ENCODE measurements around the gene TTC9B. TPM values are rescaled to one million over a fixed set of nuclear protein-coding genes. Genes with fewer than 3 reads are reported as not detected.

Gene TTC9B
- total RNA-seq, 1 donor from 2014 or later: not detected

DNA sequence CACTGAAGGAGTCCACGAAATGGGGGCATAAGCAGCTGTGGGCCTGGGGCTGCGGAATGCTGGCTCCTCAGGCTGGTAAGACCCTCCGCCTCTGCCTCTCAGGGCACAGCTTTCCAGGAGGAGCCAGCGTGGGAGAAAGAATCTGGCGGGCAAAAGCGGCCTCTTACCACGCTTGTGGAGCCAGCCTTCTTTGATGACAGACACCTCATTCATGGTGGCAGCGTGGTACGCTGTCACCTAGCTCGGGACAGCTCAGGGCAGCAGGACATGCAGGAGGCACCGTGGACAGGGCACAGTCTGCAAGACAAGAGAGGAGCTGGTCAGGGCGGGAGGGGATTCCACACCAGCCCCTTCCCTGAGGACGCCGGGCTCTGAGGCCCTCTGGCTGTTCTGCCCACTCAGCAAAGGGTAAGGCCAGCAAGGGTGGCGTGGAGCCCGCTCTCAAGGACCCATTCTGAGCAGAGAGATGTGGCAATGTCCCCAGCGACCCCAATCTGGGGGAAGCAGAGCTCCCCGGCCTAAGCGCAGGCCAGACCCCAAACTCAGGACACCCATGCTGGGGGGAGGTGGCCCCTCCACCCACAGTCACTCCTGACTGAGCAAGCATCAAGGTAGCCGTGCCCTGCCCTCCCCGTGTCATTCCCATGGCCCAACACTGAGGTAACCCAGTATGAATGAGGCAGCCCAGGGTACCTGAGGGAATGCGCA is 47.0 kb upstream of the TTC9B start:
- DNase-seq (ENCODE audit: low spot score in 2 of 2, unreplicated experiment in 2 of 2): no peak
- Mint-ChIP-seq H3K36me3 (peaks cover 40% of the 10 kb centered on the region), H3K27ac (no peak overlapping the region), H3K4me3 (no peak overlapping the region), H3K9me3 (no peaks in the 10 kb centered on the region), H3K4me1 (no peaks in the 10 kb centered on the region), H3K27me3 (ENCODE audit: low read depth) (no peaks in the 10 kb centered on the region)
- TF ChIP-seq, protein P1, sequence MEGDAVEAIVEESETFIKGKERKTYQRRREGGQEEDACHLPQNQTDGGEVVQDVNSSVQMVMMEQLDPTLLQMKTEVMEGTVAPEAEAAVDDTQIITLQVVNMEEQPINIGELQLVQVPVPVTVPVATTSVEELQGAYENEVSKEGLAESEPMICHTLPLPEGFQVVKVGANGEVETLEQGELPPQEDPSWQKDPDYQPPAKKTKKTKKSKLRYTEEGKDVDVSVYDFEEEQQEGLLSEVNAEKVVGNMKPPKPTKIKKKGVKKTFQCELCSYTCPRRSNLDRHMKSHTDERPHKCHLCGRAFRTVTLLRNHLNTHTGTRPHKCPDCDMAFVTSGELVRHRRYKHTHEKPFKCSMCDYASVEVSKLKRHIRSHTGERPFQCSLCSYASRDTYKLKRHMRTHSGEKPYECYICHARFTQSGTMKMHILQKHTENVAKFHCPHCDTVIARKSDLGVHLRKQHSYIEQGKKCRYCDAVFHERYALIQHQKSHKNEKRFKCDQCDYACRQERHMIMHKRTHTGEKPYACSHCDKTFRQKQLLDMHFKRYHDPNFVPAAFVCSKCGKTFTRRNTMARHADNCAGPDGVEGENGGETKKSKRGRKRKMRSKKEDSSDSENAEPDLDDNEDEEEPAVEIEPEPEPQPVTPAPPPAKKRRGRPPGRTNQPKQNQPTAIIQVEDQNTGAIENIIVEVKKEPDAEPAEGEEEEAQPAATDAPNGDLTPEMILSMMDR (IDR thresholded peaks at IDR 0.05; ENCODE audit: unreplicated experiment): no peak

DNA sequence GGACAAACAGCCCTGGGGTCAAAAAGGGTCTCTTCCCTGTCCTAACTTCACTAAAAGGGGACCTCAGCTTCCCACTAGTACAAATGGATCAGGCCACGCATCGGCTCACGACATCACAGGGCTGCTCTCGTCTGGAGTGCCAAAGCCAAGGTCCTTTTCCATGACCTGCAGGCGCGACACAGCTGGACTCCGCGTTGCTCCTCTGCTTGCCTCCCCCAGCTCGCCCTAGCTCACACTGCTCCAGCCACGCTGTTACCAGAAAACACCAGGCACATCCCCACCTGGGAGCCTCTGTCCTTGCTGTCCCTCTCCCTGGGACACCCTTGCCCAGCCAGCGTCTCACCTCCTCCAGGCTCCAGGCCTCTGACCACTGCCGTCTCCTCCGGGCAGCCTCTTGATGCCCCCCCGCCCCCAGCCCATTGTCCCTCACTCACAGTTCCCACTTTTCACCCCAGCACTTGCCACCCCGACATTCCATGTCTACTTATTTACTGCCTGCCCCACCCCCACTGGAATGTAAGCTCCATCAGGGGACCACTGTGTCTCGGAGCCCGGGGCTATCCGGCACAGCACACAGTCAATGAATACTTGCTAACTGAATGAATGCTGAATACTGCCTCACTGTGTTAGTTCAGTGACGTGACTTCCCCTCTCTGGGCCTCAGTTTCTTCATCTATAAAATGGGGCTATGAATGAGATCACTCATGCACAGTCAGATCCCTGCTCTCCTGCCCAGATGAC is 46.3 kb upstream of the TTC9B start:
- Mint-ChIP-seq H3K36me3 (peaks cover 40% of the 10 kb centered on the region), H3K27ac (no peak overlapping the region)

DNA sequence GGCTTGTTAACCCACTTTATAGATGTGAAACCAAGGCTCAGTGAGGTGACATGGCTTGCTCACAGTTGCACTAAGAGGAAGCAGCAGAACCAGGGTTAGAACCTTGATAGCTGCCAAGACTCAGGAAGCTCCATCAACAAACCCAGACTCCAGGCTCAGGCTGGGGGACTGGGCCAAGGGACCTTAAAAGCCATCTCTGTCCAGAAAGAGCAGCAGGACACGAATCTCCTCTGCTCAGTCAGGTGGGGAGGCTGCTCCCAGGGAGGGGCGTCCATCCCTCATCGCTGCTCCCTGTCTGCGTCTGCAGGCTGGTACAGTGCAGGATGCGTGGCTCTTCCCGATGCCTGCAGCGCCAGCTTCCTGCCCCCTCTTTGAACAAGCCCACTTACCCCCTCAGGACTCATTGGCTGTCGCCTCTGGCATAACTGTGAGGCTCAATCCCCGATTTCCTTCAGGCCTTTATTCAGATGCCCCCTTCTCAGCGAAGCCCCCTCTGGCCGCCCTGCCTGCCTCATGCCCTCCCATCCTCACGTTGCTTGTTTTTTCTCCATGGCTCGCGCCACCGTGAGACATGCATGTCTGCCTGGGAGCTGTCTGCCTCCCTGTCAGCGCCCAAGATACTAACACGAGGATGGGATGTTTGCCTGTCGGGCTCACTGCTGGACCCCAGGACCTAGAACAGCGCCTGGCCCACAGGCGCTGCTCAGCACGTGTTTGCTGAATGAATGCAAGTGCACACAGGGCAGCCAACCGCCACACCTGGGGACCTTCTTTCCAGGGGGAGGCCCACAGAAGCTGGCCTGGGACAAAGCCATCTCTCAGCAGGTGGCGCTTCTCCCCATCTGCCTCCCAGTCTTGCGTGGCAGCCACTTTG is 45.5 kb upstream of the TTC9B start:
- TF ChIP-seq, protein P1 (IDR thresholded peaks at IDR 0.05; ENCODE audit: unreplicated experiment): no peak
- Mint-ChIP-seq H3K27ac (no peak overlapping the region), H3K27me3 (ENCODE audit: low read depth) (no peaks in the 10 kb centered on the region), H3K9me3 (no peaks in the 10 kb centered on the region), H3K4me1 (no peaks in the 10 kb centered on the region), H3K36me3 (peaks cover 34% of the 10 kb centered on the region), H3K4me3 (no peak overlapping the region)
- no peak for DNase-seq (ENCODE audit: low spot score in 2 of 2, unreplicated experiment in 2 of 2)

More for the DNA sequence above, 46.3 kb upstream of the TTC9B start:
- H3K4me3 Mint-ChIP-seq: no peak overlapping the region
- no peaks in the 10 kb centered on the region for H3K27me3 Mint-ChIP-seq (ENCODE audit: low read depth)
- TF ChIP-seq, protein P1 (IDR thresholded peaks at IDR 0.05; ENCODE audit: unreplicated experiment): no peak
- no peak for DNase-seq (ENCODE audit: low spot score in 2 of 2, unreplicated experiment in 2 of 2)
- no peaks in the 10 kb centered on the region for H3K9me3 Mint-ChIP-seq
- H3K4me1 Mint-ChIP-seq: no peaks in the 10 kb centered on the region

DNA sequence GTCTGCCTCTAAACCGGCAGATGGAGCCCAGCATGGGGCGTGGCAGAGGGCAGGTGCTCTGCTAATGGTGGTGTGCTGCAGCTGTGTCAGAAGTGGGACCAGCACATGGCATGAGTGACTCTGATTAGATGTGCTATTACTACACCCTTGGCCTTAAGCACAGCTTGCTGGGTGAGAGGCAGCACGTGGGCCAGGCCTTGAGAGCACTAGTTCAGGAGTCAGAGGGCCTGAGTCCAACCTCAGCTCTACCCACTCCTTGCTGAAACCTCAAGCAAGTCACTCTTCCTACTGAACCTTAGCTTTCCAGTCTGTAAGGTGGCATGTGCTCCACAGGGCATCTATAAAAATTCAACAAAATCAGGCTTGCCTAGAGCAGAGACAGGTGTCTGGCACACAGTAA is 44.2 kb upstream of the TTC9B start:
- H3K9me3 Mint-ChIP-seq: no peaks in the 10 kb centered on the region
- no peak overlapping the region for H3K4me3 Mint-ChIP-seq
- DNase-seq (ENCODE audit: low spot score in 2 of 2, unreplicated experiment in 2 of 2): no peak
- TF ChIP-seq, protein P1 (IDR thresholded peaks at IDR 0.05; ENCODE audit: unreplicated experiment): no peak
- H3K27me3 Mint-ChIP-seq (ENCODE audit: low read depth): no peaks in the 10 kb centered on the region
- peaks cover 34% of the 10 kb centered on the region for H3K36me3 Mint-ChIP-seq
- no peak overlapping the region for H3K27ac Mint-ChIP-seq
- no peaks in the 10 kb centered on the region for H3K4me1 Mint-ChIP-seq

DNA sequence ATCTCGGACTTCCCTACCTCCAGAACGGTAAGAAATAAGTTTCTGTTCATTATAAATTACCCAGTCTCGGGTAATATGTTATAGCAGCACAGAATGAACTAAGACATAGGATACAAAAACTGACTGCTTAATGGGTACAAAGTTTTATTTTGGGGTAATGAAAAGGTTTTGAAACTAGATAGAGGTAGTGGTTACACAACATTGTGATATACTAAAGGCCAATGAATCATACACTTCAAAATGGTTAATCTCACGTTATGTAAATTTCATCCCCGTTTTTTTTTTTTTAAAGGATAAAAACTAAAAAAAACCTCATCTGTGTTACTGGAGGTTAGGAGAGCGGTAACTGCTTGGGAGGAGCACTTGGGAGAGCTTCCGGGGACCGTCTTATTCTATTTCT is 43.4 kb upstream of the TTC9B start:
- no peak for DNase-seq (ENCODE audit: low spot score in 2 of 2, unreplicated experiment in 2 of 2)
- TF ChIP-seq, protein P1 (IDR thresholded peaks at IDR 0.05; ENCODE audit: unreplicated experiment): no peak
- Mint-ChIP-seq H3K4me3 (no peak overlapping the region), H3K4me1 (no peaks in the 10 kb centered on the region), H3K27ac (no peak overlapping the region), H3K27me3 (ENCODE audit: low read depth) (no peaks in the 10 kb centered on the region), H3K36me3 (peaks cover 34% of the 10 kb centered on the region), H3K9me3 (no peaks in the 10 kb centered on the region)
